Lower leg skin (tissue), 3 donors: Measurements from ENCODE around the gene NEB.

Experiments used
- CTCF ChIP-seq, 3 donors: fragments of 450-650 bp; IDR thresholded peaks; one replicate each; pipeline ENCODE4 v1.5.1; 2016; ENCODE audit warnings: antibody characterized with exemption in 3 of 3, mild to moderate bottlenecking in 3 of 3, moderate library complexity in 2 of 3
- POLR2A ChIP-seq, 2 donors: fragments of 450-650 bp; IDR thresholded peaks; one replicate each; pipeline ENCODE4 v1.6.1; 2016 to 2017; ENCODE audit warnings: antibody characterized with exemption in 2 of 2, mild to moderate bottlenecking in 1 of 2, moderate library complexity in 1 of 2

- TF ChIP-seq CTCF (IDR thresholded peaks at IDR 0.05) (no peak), POLR2A (IDR thresholded peaks at IDR 0.05) (no peak)
Measured at GRCh38 chr2:151620761-151621160, 113.5 kb downstream of the NEB start.
